ENCODE data around the gene NCAN. TPM values are rescaled to one million over a fixed set of nuclear protein-coding genes. Genes with fewer than 3 reads are reported as not detected.
"Not testable (repeated sequence)": the region's sequence is repeated elsewhere in the genome, so short reads cannot be mapped to it uniquely, and the experiment has no call there.

Gene NCAN
- total RNA-seq, 2 donors from 2014 or later, result 0.05 TPM; not detected in 1

GRCh38 chr19:19214892-19215291 is 3.1 kb downstream of the NCAN start:
- no peak for DNase-seq
- no peak overlapping the region for H3K9ac ChIP-seq (ENCODE audit: low read depth in 2 of 2, low read length in 2 of 2)
- no peak for TF ChIP-seq CTCF (IDR thresholded peaks at IDR 0.05)
- H3K4me3 ChIP-seq, result no peak overlapping the region
- no peaks in the 10 kb centered on the region for H3K9me3 ChIP-seq
- intact Hi-C loops (cut with DNase I), result no loop called here
- peaks cover 18% of the 10 kb centered on the region for H3K27me3 ChIP-seq
- H3K36me3 ChIP-seq, result no peaks in the 10 kb centered on the region
- no peak overlapping the region for H3K27ac ChIP-seq
- no peaks in the 10 kb centered on the region for H3K4me1 ChIP-seq

- Histone ChIP-seq H3K9ac (ENCODE audit: low read depth in 2 of 2, low read length in 2 of 2) (no peak overlapping the region), H3K4me1 (no peaks in the 10 kb centered on the region), H3K27me3 (peaks cover 18% of the 10 kb centered on the region), H3K36me3 (no peaks in the 10 kb centered on the region), H3K9me3 (no peaks in the 10 kb centered on the region), H3K4me3 (no peak overlapping the region), H3K27ac (no peak overlapping the region)
- DNase-seq, result no peak
- no peak for TF ChIP-seq CTCF (IDR thresholded peaks at IDR 0.05)
- intact Hi-C loops (cut with DNase I), result no loop called here
These were observed 4.0 kb downstream of the NCAN start for GRCh38 chr19:19215792-19216191.

GRCh38 chr19:19217099-19217498 is 5.3 kb downstream of the NCAN start:
- intact Hi-C loops (cut with DNase I), result no loop called here
- no peak for TF ChIP-seq CTCF (IDR thresholded peaks at IDR 0.05)
- no peaks in the 10 kb centered on the region for H3K36me3 ChIP-seq
- no peak overlapping the region for H3K27ac ChIP-seq
- no peak overlapping the region for H3K9ac ChIP-seq (ENCODE audit: low read depth in 2 of 2, low read length in 2 of 2)
- no peak for DNase-seq
- no peaks in the 10 kb centered on the region for H3K9me3 ChIP-seq
- peaks cover 9% of the 10 kb centered on the region for H3K27me3 ChIP-seq
- H3K4me1 ChIP-seq, result no peaks in the 10 kb centered on the region
- no peak overlapping the region for H3K4me3 ChIP-seq

GRCh38 chr19:19218911-19219310 is 7.2 kb downstream of the NCAN start:
- no peak for DNase-seq
- H3K4me1 ChIP-seq, result no peaks in the 10 kb centered on the region
- TF ChIP-seq CTCF (IDR thresholded peaks at IDR 0.05), result no peak
- H3K27ac ChIP-seq, result no peak overlapping the region
- no peaks in the 10 kb centered on the region for H3K36me3 ChIP-seq
- no peak overlapping the region for H3K9ac ChIP-seq (ENCODE audit: low read depth in 2 of 2, low read length in 2 of 2)
- no peak overlapping the region for H3K4me3 ChIP-seq
- intact Hi-C loops (cut with DNase I), result no loop called here
- H3K27me3 ChIP-seq, result no peaks in the 10 kb centered on the region
- H3K9me3 ChIP-seq, result no peaks in the 10 kb centered on the region

- H3K4me1 ChIP-seq; H3K27me3 ChIP-seq; DNase-seq; H3K9me3 ChIP-seq; H3K4me3 ChIP-seq; H3K27ac ChIP-seq; H3K9ac ChIP-seq (ENCODE audit: low read depth in 2 of 2, low read length in 2 of 2); H3K36me3 ChIP-seq; intact Hi-C loops (cut with DNase I): not testable (repeated sequence)
These were observed 9.2 kb downstream of the NCAN start for GRCh38 chr19:19221000-19221399.

- intact Hi-C loops (cut with DNase I), result no loop called here
- Histone ChIP-seq H3K4me1 (no peaks in the 10 kb centered on the region), H3K27me3 (peaks cover 4% of the 10 kb centered on the region), H3K9ac (ENCODE audit: low read depth in 2 of 2, low read length in 2 of 2) (no peak overlapping the region), H3K36me3 (no peaks in the 10 kb centered on the region), H3K4me3 (no peak overlapping the region), H3K9me3 (no peaks in the 10 kb centered on the region), H3K27ac (no peak overlapping the region)
- TF ChIP-seq CTCF (IDR thresholded peaks at IDR 0.05), result no peak
- DNase-seq, result no peak
These were observed 11.3 kb downstream of the NCAN start for GRCh38 chr19:19223060-19223459.
